ENCODE data around the gene CD74.

CD74 gene

GRCh38 chr5:150397782-150398721, 14.7 kb downstream of the CD74 start:
- no peak for DNase-seq (ENCODE audit: low read depth in 3 of 3, low spot score in 1 of 3)

GRCh38 chr5:150397146-150397781, 15.4 kb downstream of the CD74 start:
- DNase-seq (ENCODE audit: low read depth in 3 of 3, low spot score in 1 of 3): no peak

GRCh38 chr5:150396267-150396666, 16.4 kb downstream of the CD74 start:
- no peak for DNase-seq (ENCODE audit: low read depth in 3 of 3, low spot score in 1 of 3)

- no peak for DNase-seq (ENCODE audit: low read depth in 3 of 3, low spot score in 1 of 3)
Measured at GRCh38 chr5:150395688-150395975, 17.1 kb downstream of the CD74 start.

GRCh38 chr5:150394912-150395687, 17.6 kb downstream of the CD74 start:
- no peak for DNase-seq (ENCODE audit: low read depth in 3 of 3, low spot score in 1 of 3)

GRCh38 chr5:150394131-150394530, 18.6 kb downstream of the CD74 start:
- no peak for DNase-seq (ENCODE audit: low read depth in 3 of 3, low spot score in 1 of 3)

- no peak for DNase-seq (ENCODE audit: low read depth in 3 of 3, low spot score in 1 of 3)
Measured at GRCh38 chr5:150393096-150393645, 19.5 kb downstream of the CD74 start.

- no peak for DNase-seq (ENCODE audit: low read depth in 3 of 3, low spot score in 1 of 3)
Measured at GRCh38 chr5:150392680-150393079, 20.0 kb downstream of the CD74 start.

- DNase-seq (ENCODE audit: low read depth in 3 of 3, low spot score in 1 of 3): no peak
Measured at GRCh38 chr5:150391986-150392385, 20.7 kb downstream of the CD74 start.

- no peak for DNase-seq (ENCODE audit: low read depth in 3 of 3, low spot score in 1 of 3)
Measured at GRCh38 chr5:150391064-150391834, 21.5 kb downstream of the CD74 start.

- DNase-seq (ENCODE audit: low read depth in 3 of 3, low spot score in 1 of 3): no peak
Measured at GRCh38 chr5:150389531-150390266, 23.0 kb downstream of the CD74 start.

- DNase-seq (ENCODE audit: low read depth in 3 of 3, low spot score in 1 of 3): no peak
Measured at GRCh38 chr5:150386024-150386855, 26.5 kb downstream of the CD74 start.

- no peak for DNase-seq (ENCODE audit: low read depth in 3 of 3, low spot score in 1 of 3)
Measured at GRCh38 chr5:150384701-150385100, 28.0 kb downstream of the CD74 start.

GRCh38 chr5:150377964-150378694, 34.6 kb downstream of the CD74 start:
- no peak for DNase-seq (ENCODE audit: low read depth in 3 of 3, low spot score in 1 of 3)

GRCh38 chr5:150376799-150377771, 35.6 kb downstream of the CD74 start:
- DNase-seq (ENCODE audit: low read depth in 3 of 3, low spot score in 1 of 3): no peak

- DNase-seq (ENCODE audit: low read depth in 3 of 3, low spot score in 1 of 3): no peak
Measured at GRCh38 chr5:150374651-150375050, 38.1 kb downstream of the CD74 start.

GRCh38 chr5:150372639-150373038, 40.1 kb downstream of the CD74 start:
- no peak for DNase-seq (ENCODE audit: low read depth in 3 of 3, low spot score in 1 of 3)

Data from stimulated activated CD4-positive, alpha-beta T cell treated with anti-CD3 and anti-CD28 coated beads, TNF-alpha, amount 100 ng/mL, for 1 hour (primary cell).